GM21723 (cell line): ENCODE measurements around the gene MRFAP1.
"Not testable (repeated sequence)": the region's sequence is repeated elsewhere in the genome, so short reads cannot be mapped to it uniquely, and the experiment has no call there.

ENCODE experiments used
- ATAC-seq: cut with Tn5 transposase; IDR thresholded peaks from one replicate; pipeline ENCODE4 v1.9.1; 2021; ENCODE audit warnings: mild to moderate bottlenecking, moderate library complexity; ENCODE audit not compliant: unreplicated experiment

MRFAP1 gene

GRCh38 chr4:6633091-6633906, 7.2 kb upstream of the MRFAP1 start:
- ATAC-seq = no peak

GRCh38 chr4:6634746-6635145, 5.7 kb upstream of the MRFAP1 start:
- no peak for ATAC-seq

GRCh38 chr4:6639137-6639680, 1.3 kb upstream of the MRFAP1 start:
- ATAC-seq = no peak

- ATAC-seq = peak; percentile 28
Measured at GRCh38 chr4:6641164-6641970, 882 bp downstream of the MRFAP1 start.

- ATAC-seq = no peak
Measured at GRCh38 chr4:6641971-6642320, 1.5 kb downstream of the MRFAP1 start.

GRCh38 chr4:6643141-6643847, 2.8 kb downstream of the MRFAP1 start:
- ATAC-seq = no peak

GRCh38 chr4:6644792-6645530, 4.5 kb downstream of the MRFAP1 start:
- no peak for ATAC-seq

- ATAC-seq = no peak
Measured at GRCh38 chr4:6647169-6647568, 6.7 kb downstream of the MRFAP1 start.

- ATAC-seq = no peak
Measured at GRCh38 chr4:6647582-6648230, 7.2 kb downstream of the MRFAP1 start.

GRCh38 chr4:6649216-6649615, 8.7 kb downstream of the MRFAP1 start:
- ATAC-seq = no peak

- ATAC-seq = not testable (repeated sequence)
Measured at GRCh38 chr4:6654211-6654610, 13.7 kb downstream of the MRFAP1 start.

- ATAC-seq = not testable (repeated sequence)
Measured at GRCh38 chr4:6655291-6655690, 14.8 kb downstream of the MRFAP1 start.

GRCh38 chr4:6655924-6656323, 15.4 kb downstream of the MRFAP1 start:
- ATAC-seq = no peak

GRCh38 chr4:6657242-6658208, 17.0 kb downstream of the MRFAP1 start:
- ATAC-seq = no peak

- no peak for ATAC-seq
Measured at GRCh38 chr4:6658209-6658595, 17.7 kb downstream of the MRFAP1 start.

GRCh38 chr4:6658597-6659075, 18.2 kb downstream of the MRFAP1 start:
- no peak for ATAC-seq

- ATAC-seq = no peak
Measured at GRCh38 chr4:6659897-6660296, 19.4 kb downstream of the MRFAP1 start.

GRCh38 chr4:6660430-6660829, 19.9 kb downstream of the MRFAP1 start:
- no peak for ATAC-seq

- no peak for ATAC-seq
Measured at GRCh38 chr4:6662591-6662990, 22.1 kb downstream of the MRFAP1 start.
